ENCODE measurements around the gene BCAR3.

Gene BCAR3

DNA sequence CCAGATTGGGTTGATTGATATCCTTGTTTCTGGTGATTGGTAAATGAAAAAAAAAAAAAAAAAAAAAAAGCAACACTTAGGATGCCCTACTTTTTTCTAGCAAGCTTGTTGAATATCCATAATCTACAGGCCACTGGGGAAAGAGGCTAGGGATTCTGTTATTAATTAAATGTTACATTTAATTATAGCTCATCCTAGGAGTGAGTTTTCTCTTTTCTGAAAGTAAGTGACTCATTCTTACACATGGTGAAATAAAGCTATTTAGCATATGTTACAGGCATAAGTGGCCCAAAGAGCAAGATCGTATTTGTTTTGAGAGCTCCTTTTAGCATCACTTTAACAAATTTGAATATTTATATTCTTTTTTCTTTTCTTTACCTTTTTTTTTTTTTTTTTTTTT lies 139.2 kb downstream of the BCAR3 start:
- no peak for DNase-seq (ENCODE audit: low read depth)

DNA sequence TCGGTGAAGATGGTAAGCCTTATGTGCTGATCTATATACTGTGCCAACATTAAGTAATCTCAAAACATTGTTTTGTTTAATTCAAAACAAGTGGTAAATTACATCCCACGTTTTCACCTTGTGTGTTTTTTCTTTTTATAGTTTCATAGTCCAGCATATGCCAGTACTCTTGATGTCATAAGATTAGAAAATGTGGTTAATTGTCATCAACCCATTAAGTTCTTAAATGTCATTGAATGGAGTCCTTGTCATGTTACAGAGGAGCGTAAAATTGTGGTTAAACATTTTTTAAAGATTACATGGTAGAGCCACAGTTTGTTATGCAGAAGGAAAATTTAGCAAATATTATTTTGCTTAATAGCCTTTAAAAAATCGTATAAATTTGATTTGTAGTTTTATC lies 140.6 kb downstream of the BCAR3 start:
- DNase-seq (ENCODE audit: low read depth) = no peak

DNA sequence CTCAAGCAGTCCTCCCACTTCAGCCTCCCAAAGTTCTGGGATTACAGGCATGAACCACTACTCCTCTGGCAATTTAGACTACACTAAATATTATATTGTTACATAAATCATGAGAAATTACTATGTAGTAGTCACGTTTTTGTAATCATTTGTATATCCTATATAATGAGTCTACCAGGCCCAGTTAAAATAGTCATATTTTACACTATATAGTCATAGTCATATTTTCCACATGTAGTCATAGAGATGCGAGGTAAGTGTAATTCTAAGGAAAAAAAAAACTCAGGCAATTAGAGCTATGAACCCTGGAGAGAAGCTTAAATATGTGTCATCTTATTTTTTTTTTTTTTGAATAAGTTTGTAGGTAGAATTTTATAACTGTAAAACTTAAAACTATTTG lies 143.7 kb downstream of the BCAR3 start:
- DNase-seq (ENCODE audit: low read depth) = no peak

DNA sequence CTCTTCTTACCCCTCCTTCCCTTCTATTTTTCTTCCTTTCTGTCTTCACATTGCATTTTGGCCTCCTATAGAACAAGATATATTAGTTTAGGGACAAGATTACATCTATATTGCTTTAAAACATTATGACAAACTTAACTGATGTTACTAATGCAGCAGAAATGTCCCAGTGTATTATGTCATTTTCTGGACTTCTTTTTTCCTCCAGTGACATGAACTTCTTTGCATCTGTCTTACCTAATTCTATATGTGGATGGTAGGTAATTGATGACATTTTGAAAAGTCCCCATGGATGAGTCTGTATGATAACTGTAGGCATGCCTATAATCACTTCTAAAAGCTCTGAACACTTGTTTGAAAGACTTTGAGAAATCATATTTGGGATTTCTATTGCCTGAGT lies 144.2 kb downstream of the BCAR3 start:
- no peak for DNase-seq (ENCODE audit: low read depth)

DNA sequence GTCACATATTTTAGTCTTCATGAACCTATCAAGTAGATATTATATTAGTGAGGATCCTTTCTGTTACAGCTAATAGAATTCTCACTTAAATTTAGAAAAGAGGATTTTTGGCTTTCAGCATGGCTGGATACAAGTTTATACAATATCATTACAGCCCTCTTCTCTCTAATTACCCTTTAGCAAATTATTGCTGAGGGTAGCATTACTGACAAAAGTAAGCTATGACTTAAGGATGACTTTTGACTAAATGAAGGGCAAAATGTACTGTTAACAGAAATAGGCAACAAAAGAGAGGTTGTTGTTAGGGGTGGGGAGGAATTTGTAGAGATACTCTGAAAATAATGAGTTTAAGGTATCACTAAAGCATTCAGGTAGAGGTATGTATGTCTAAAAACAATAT lies 148.0 kb downstream of the BCAR3 start:
- DNase-seq (ENCODE audit: low read depth) = no peak

DNA sequence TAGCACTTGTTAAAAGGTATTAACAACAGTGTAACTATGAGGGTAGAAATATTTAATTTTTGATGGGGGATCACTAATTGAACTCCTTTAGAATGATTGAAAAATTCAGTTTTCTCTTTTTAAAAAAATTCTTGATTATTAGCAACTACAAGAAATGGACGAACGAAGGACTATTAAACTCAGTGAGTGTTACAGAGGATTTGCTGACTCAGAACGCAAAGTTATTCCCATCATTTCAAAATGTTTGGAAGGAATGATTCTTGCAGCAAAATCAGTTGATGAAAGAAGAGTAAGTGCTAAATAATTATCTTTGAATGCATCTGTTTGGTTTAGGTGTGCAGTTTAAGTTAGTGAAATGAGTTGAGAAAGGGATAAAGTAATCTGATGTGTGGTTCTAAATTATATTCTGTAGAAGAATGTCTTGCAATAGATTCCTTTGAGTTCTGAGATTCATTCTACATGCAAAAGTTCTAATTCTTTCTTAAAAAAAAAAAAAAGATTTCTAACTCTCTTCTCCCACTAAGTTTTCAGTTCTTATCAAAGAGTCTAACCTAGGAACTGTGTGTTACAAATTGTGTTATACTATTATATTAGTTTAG lies 148.8 kb downstream of the BCAR3 start:
- no peak for DNase-seq (ENCODE audit: low read depth)

DNA sequence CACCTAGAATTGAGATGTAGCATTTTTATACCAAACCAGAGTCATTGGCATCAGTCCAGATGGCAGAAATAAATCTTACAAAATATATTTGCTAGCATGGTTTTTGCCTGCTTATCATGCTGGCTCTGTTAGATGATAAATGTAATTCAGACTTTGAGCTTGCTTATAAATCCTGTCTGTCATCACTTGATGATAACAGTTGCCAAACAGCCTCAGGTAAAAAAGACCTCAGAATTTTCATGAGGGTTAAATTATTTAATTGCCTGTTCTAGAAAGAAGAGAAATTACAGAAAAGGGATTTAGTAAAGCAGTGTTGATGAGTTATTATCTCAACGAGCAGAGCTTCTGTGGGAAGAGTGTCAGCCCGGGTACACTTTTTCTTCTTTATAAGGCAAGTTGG lies 150.4 kb downstream of the BCAR3 start:
- no peak for DNase-seq (ENCODE audit: low read depth)

DNA sequence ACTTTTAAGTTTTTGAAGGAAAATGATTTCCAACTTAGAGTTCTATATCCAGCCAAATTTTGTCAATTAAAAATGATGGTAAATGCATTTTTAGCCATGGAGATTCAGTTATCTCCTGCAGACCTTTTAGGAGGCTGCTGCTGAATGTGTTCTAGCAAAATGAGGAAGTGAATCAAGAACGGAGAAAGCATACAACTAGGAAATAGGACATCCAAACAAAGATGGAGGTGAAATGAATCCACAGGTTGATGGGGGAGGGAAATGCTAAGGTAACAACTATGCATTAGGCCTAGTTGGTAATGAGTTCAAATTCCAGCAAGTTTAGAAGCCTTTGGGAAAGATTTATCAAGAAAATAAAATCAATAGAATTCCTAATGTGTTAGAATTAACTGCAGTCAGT lies 153.2 kb downstream of the BCAR3 start:
- no peak for DNase-seq (ENCODE audit: low read depth)

DNA sequence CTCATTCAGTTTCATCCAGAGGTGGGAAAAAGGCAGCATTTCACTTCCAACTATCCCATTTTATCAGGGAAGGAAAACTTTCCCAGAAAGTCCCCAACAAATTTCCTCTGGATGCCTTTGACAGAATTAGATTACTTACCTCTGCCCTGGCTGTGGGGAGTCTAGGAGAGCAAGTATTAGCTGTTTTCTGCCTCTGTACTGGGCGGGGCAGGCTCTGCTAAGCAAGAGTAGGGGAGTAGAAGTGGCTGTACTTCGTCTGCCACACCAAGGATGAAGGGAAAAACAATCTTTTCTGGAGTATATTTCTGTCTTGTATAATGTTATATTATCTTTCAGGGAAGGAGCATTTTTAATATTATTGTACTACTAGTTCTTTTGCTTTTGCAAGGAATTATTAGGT lies 155.2 kb downstream of the BCAR3 start:
- no peak for DNase-seq (ENCODE audit: low read depth)

DNA sequence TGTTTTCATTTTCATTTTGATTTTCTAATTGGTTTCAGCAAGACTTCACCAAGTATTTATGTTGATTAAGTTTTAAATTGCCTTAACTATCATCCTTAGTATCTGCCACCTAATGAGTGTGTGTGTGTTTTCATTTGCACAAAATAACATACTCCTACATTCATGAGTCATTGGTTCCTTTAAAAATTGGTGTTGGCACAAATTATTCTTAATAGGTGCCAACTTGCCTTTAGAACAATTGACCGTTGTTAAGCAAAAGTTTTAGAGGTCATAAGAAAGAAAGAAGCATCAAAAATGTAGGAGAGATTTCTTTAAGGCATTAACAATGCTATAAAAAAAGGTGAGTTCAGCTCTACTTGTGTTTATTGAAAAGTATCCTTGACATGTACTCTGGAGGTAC lies 156.2 kb downstream of the BCAR3 start:
- DNase-seq (ENCODE audit: low read depth) = no peak

DNA sequence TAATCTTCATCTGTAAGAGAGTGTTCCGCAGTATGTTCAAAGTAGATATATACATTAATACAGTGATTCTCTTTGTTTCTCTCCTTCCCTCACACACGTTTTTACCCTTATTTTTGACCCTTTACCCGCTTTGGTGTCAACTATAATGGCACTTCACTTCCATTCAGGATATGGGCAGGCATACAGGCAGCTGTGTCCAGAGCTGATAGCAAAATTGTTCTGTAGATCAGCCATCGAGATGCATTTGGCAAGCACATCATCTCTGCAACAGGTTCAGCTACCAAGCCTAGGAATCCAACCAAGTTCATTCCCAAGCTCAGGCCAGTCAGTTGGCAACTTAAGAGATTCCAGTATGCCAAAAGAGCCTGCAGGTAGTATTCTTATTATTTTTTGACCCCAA lies 158.9 kb downstream of the BCAR3 start:
- no peak for DNase-seq (ENCODE audit: low read depth)

DNA sequence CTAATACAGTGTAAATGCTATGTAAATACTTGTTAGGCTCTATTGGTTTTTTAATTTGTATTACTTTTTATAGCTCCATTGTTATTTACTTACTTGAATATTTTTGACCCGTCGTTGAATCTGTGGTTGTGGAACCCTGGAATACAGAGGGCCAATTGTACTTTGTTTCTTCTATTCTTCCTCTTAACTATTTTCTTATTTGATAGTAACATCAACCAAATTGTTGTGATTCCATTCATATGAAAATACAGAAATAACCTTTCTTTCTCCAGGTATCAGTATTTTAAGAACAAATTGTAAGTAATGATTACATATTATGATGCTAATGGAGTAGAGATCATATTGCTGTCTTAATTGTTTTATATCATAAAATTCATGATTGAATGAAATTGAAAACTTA lies 160.0 kb downstream of the BCAR3 start:
- no peak for DNase-seq (ENCODE audit: low read depth)

DNA sequence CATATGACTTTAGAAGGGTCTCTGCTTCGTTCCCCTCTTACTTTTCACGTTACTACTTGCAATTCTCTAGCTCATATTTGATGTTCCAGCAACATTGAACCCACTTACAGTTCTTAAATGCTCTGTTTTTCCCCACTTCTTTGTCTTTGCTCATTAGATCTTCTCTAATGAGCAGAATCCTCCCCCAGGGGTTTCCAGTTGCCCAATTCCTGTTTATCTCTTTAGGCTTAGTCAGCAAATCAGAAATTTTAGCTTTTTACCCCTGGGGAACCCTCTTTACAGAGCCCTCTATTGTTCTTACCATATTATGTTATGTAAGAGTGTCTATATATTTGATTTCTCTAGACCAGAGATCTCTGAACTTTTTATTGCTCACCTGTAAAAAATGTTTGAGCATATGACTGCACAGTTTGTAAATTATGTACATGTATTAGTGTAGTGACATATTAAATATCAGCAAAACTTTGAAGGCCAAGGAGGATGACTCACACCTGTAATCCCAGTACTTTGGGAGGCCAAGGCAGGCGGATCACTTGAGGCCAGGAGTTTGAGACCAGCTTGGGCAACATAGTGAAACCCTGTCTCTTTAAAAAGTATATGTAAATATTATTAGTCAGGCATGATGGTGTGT lies 162.3 kb downstream of the BCAR3 start:
- peak; percentile 35 for DNase-seq (ENCODE audit: low read depth)

DNA sequence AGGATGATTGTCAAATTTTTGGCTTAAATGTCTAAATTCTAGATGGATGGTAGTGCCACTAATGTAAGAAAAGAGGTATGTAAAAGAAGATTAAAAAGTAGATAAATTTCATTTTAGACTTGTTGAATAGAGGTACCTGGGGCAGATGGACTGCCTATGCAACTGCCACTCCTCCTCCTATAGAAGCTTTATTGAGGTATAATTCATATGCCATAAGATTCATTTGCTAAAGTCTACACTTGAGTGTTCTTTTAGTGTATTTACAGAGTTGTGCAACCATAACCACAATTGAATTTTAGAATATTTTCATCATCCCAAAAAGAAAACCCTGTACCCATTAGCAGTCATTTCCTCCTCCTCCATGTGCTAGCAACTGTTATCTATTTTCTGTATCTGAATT lies 163.1 kb downstream of the BCAR3 start:
- no peak for DNase-seq (ENCODE audit: low read depth)

DNA sequence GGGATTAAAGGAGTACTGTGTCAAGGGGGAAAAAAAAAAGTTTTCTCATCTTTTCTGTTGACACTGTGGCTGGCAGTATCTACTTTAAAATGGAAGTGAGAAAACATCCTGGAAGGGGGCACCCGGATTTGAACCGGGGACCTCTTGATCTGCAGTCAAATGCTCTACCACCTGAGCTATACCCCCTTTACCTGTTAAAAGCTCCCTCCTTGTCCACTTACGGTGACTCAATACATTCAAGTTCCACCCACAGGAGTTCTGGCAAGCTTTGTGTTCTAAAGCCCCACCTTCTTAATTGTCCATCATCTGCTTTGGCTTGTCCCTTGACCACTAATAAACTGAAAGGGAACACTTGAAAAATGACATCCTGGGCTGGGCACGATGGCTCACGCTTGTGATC lies 165.5 kb downstream of the BCAR3 start:
- no peak for DNase-seq (ENCODE audit: low read depth)

All from HS-27A (cell line).